Large intestine (tissue), 3 donors: ENCODE results near the gene CNGA1. TPM values are rescaled to one million over a fixed set of nuclear protein-coding genes. Genes with fewer than 3 reads are reported as not detected.

Experiments
- DNase-seq, 2 donors: peaks; one replicate each; pipeline versions ENCODE4 v3.0.0 to v3.0.0-alpha.2; 2013
- H3K27ac ChIP-seq: one replicate; pipeline ENCODE4 v1.5.1; 2013; ENCODE audit warnings: low read length
- H3K27me3 ChIP-seq: 2 replicates; pipeline ENCODE4 v1.6.1; 2013; ENCODE audit warnings: low read length; ENCODE audit not compliant: control insufficient read depth, insufficient read depth
- H3K36me3 ChIP-seq: 2 replicates; pipeline ENCODE4 v1.6.1; 2013; ENCODE audit warnings: low read length; ENCODE audit not compliant: control insufficient read depth, insufficient read depth
- H3K4me1 ChIP-seq: one replicate; pipeline ENCODE4 v1.6.1; 2013; ENCODE audit warnings: low read length; ENCODE audit not compliant: control insufficient read depth, insufficient read depth
- H3K4me3 ChIP-seq: one replicate; pipeline ENCODE4 v1.5.1; 2013; ENCODE audit warnings: low read length
- H3K9me3 ChIP-seq: one replicate; pipeline ENCODE4 v1.6.1; 2013; ENCODE audit warnings: mild to moderate bottlenecking, low read depth, low read length, moderate library complexity; ENCODE audit not compliant: control insufficient read depth
- WGBS: methylation state at CpG from one replicate; pipeline ENCODE4 v1.1.5; 2013; ENCODE audit warnings: low lambda C conversion rate; ENCODE audit not compliant: insufficient coverage; 5-methylcytosine and 5-hydroxymethylcytosine counted together
- polyA plus RNA-seq: library from polyadenylated mRNA; unstranded; fragments of 120-200 nt; gene quantifications from one replicate; pipeline ENCODE4 v1.2.1, GENCODE V29; 2013

CNGA1 gene
- polyA plus RNA-seq, 1 donor = 4.7 TPM

- Histone ChIP-seq H3K27me3 (no peaks in the 10 kb centered on the region), H3K4me1 (peaks cover 9% of the 10 kb centered on the region), H3K9me3 (no peaks in the 10 kb centered on the region), H3K27ac (peak within 1 kb of the TSS; percentile 91), H3K36me3 (peaks cover 8% of the 10 kb centered on the region), H3K4me3 (peak within 1 kb of the TSS; percentile 90)
- DNase-seq = peak; percentile 98
- 5% methylated on average over 4 of the region's 55 CpGs for WGBS
Observed at GRCh38 chr4:47914220-47914925, 102.1 kb downstream of the CNGA1 start, which contains the start of gene NFXL1. NFXL1 (minus strand) TSS chr4:47914583; CDS start chr4:47914203, 380 bp downstream.

GRCh38 chr4:47913861-47914219, 102.6 kb downstream of the CNGA1 start:
- H3K4me3 ChIP-seq = peak overlapping the region; percentile 90
- peaks cover 9% of the 10 kb centered on the region for H3K4me1 ChIP-seq
- DNase-seq = peak in 1 of 2 donors; percentile 44
- peak overlapping the region; percentile 91 for H3K27ac ChIP-seq
- WGBS = no CpG with 5 or more reads among the region's 29 CpGs
- no peaks in the 10 kb centered on the region for H3K27me3 ChIP-seq
- no peaks in the 10 kb centered on the region for H3K9me3 ChIP-seq
- peaks cover 8% of the 10 kb centered on the region for H3K36me3 ChIP-seq

GRCh38 chr4:47913330-47913729, 103.2 kb downstream of the CNGA1 start:
- peak; percentile 33 to 65 for DNase-seq
- no CpG with 5 or more reads among the region's 4 CpGs for WGBS
- Histone ChIP-seq H3K4me3 (peak overlapping the region; percentile 90), H3K4me1 (peaks cover 9% of the 10 kb centered on the region), H3K27me3 (no peaks in the 10 kb centered on the region), H3K9me3 (no peaks in the 10 kb centered on the region), H3K36me3 (peaks cover 9% of the 10 kb centered on the region), H3K27ac (peak overlapping the region; percentile 91)

GRCh38 chr4:47907089-47907646, 109.3 kb downstream of the CNGA1 start:
- no peak for DNase-seq
- Histone ChIP-seq H3K4me3 (no peak overlapping the region), H3K27ac (no peak overlapping the region), H3K4me1 (no peaks in the 10 kb centered on the region), H3K9me3 (no peaks in the 10 kb centered on the region), H3K36me3 (peaks cover 40% of the 10 kb centered on the region), H3K27me3 (no peaks in the 10 kb centered on the region)
- 0% methylated on average over 1 of the region's 1 CpG for WGBS

DNA sequence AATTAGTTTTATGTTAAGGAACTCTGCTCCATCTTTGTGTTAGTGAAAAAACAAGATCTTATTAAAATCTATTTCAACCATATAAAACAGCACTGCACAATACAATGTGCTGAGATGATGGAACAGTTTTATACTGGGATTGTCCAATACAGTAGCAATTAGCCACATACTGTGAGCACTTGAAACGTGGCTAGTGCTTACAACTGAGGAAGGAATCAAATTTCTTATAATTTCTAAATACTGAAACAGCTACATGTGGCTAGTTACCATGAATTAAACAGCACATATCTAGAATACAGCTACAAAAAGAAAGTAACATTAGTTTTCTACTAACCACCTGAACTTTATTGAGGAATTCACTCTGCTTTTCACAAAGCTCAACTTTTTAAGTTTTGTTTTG, 116.8 kb downstream of the CNGA1 start:
- Histone ChIP-seq H3K4me3 (no peak overlapping the region), H3K36me3 (peaks cover 54% of the 10 kb centered on the region), H3K27me3 (no peaks in the 10 kb centered on the region), H3K4me1 (no peaks in the 10 kb centered on the region), H3K9me3 (no peaks in the 10 kb centered on the region), H3K27ac (no peak overlapping the region)
- WGBS = no CpG with 5 or more reads among the region's 1 CpG
- no peak for DNase-seq

GRCh38 chr4:47891928-47892327, 124.6 kb downstream of the CNGA1 start:
- no peaks in the 10 kb centered on the region for H3K9me3 ChIP-seq
- H3K27ac ChIP-seq = no peak overlapping the region
- H3K4me3 ChIP-seq = no peak overlapping the region
- no peaks in the 10 kb centered on the region for H3K27me3 ChIP-seq
- DNase-seq = no peak
- no CpG with 5 or more reads among the region's 1 CpG for WGBS
- H3K4me1 ChIP-seq = no peaks in the 10 kb centered on the region
- H3K36me3 ChIP-seq = peaks cover 52% of the 10 kb centered on the region

Other genes starting within 250 kb of the CNGA1 start
- 0.42 TPM for gene CORIN, start 178.6 kb downstream of the CNGA1 start, polyA plus RNA-seq
- 15.0 TPM for gene NFXL1, start 102.1 kb downstream of the CNGA1 start, polyA plus RNA-seq
- 30.7 TPM for gene NIPAL1, start 91 bp upstream of the CNGA1 start, polyA plus RNA-seq
- gene TXK, start 117.6 kb upstream of the CNGA1 start, polyA plus RNA-seq = 4.9 TPM